Neuronal stem cell (in vitro differentiated cells): Measurements from ENCODE around the gene PPP3R1.

Source experiments
- DNase-seq: peaks from one replicate; pipeline ENCODE4 v3.0.0-alpha.2; 2013; ENCODE audit warnings: low spot score
- H2AFZ ChIP-seq: one replicate; pipeline ENCODE4 v1.6.1; 2013; ENCODE audit warnings: mild to moderate bottlenecking, low read length, inconsistent platforms
- H2AK5ac ChIP-seq: 2 replicates; pipeline ENCODE4 v1.6.1; 2013; ENCODE audit warnings: low read depth, mild to moderate bottlenecking, inconsistent platforms, low read length, moderate library complexity, mixed read lengths
- H2BK120ac ChIP-seq: 2 replicates; pipeline ENCODE4 v1.6.1; 2013; ENCODE audit warnings: low read depth, mild to moderate bottlenecking, inconsistent platforms, low read length, moderate library complexity, mixed read lengths
- H2BK12ac ChIP-seq: one replicate; pipeline ENCODE4 v1.6.1; 2013; ENCODE audit warnings: low read length, inconsistent platforms
- H2BK15ac ChIP-seq: 2 replicates; pipeline ENCODE4 v1.6.1; 2013; ENCODE audit warnings: mild to moderate bottlenecking, low read length, inconsistent platforms, mixed read lengths
- H2BK5ac ChIP-seq: one replicate; pipeline ENCODE4 v1.6.1; 2013; ENCODE audit warnings: inconsistent platforms, mild to moderate bottlenecking, low read length, moderate library complexity
- H3K14ac ChIP-seq: one replicate; pipeline ENCODE4 v1.6.1; 2013; ENCODE audit warnings: low read length, inconsistent platforms
- H3K18ac ChIP-seq: 2 replicates; pipeline ENCODE4 v1.6.1; 2013; ENCODE audit warnings: low read length, inconsistent platforms
- H3K23ac ChIP-seq: 2 replicates; pipeline ENCODE4 v1.6.1; 2013; ENCODE audit warnings: low read depth, mild to moderate bottlenecking, mixed read lengths, low read length, inconsistent platforms; ENCODE audit not compliant: poor library complexity
- H3K27ac ChIP-seq: replicated peaks from 3 replicates; pipeline ENCODE4 v1.5.1; 2013; ENCODE audit warnings: low read length, inconsistent platforms
- H3K27me3 ChIP-seq, 3 experiments: 2 replicates each; pipeline ENCODE4 v1.6.1; 2013; ENCODE audit warnings: low read length in 3 of 3, mild to moderate bottlenecking in 2 of 3, inconsistent platforms in 1 of 3, low read depth in 1 of 3, mixed read lengths in 1 of 3, moderate library complexity in 1 of 3; ENCODE audit not compliant: control insufficient read depth in 3 of 3, insufficient read depth in 3 of 3
- H3K36me3 ChIP-seq, 2 donors: replicated peaks in 1 of 2; 2 replicates each; pipeline ENCODE4 v1.6.1; 2013; ENCODE audit warnings: low read length in 2 of 2; ENCODE audit not compliant: control insufficient read depth in 2 of 2, insufficient read depth in 2 of 2
- H3K4ac ChIP-seq: 2 replicates; pipeline ENCODE4 v1.6.1; 2013; ENCODE audit warnings: inconsistent platforms, mild to moderate bottlenecking, low read length, moderate library complexity
- H3K4me1 ChIP-seq, 2 donors: 1 replicate in 1 of 2; 2 replicates in 1 of 2; pipeline ENCODE4 v1.6.1; 2013; ENCODE audit warnings: low read length in 2 of 2, low read depth in 1 of 2; ENCODE audit not compliant: control insufficient read depth in 2 of 2, insufficient read depth in 1 of 2
- H3K4me2 ChIP-seq: one replicate; pipeline ENCODE4 v1.6.1; 2013; ENCODE audit warnings: mild to moderate bottlenecking, low read length, inconsistent platforms; ENCODE audit not compliant: insufficient read depth, poor library complexity, severe bottlenecking
- H3K4me3 ChIP-seq, 2 donors: 2 replicates each; pipeline ENCODE4 v1.5.1; 2013; ENCODE audit warnings: low read length in 2 of 2, mild to moderate bottlenecking in 2 of 2, inconsistent platforms in 1 of 2, moderate library complexity in 1 of 2
- H3K79me1 ChIP-seq: one replicate; pipeline ENCODE4 v1.6.1; 2013; ENCODE audit warnings: low read depth, mild to moderate bottlenecking, inconsistent platforms, low read length, moderate library complexity
- H3K9ac ChIP-seq: one replicate; pipeline ENCODE4 v1.6.1; 2013; ENCODE audit warnings: mild to moderate bottlenecking, low read depth, low read length, inconsistent platforms; ENCODE audit not compliant: poor library complexity
- H3K9me3 ChIP-seq, 2 donors: replicated peaks in 1 of 2; 2 replicates each; pipeline versions ENCODE3 to v1.6.1; 2013; ENCODE audit warnings: low read length in 2 of 2, mild to moderate bottlenecking in 2 of 2, inconsistent platforms in 1 of 2, low read depth in 1 of 2, mixed read lengths in 1 of 2, moderate library complexity in 1 of 2; ENCODE audit not compliant: control insufficient read depth in 2 of 2, insufficient read depth in 1 of 2
- H4K8ac ChIP-seq: one replicate; pipeline ENCODE4 v1.6.1; 2013; ENCODE audit warnings: low read depth, mild to moderate bottlenecking, inconsistent platforms, low read length, moderate library complexity
- H4K91ac ChIP-seq: one replicate; pipeline ENCODE4 v1.6.1; 2013; ENCODE audit warnings: low read length, low read depth, mild to moderate bottlenecking, inconsistent platforms; ENCODE audit not compliant: poor library complexity
- WGBS, 2 donors: extraction: QIAGEN DNeasy Blood & Tissue Kit; methylation state at CpG; one replicate each; pipeline ENCODE4 v1.1.7; 2013; ENCODE audit warnings: missing lambda C conversion rate in 2 of 2, mixed read lengths in 1 of 2; ENCODE audit not compliant: insufficient read length in 2 of 2, insufficient replicate concordance in 1 of 2; ENCODE audit errors: extremely low coverage in 2 of 2; 5-methylcytosine and 5-hydroxymethylcytosine counted together

Gene PPP3R1

DNA sequence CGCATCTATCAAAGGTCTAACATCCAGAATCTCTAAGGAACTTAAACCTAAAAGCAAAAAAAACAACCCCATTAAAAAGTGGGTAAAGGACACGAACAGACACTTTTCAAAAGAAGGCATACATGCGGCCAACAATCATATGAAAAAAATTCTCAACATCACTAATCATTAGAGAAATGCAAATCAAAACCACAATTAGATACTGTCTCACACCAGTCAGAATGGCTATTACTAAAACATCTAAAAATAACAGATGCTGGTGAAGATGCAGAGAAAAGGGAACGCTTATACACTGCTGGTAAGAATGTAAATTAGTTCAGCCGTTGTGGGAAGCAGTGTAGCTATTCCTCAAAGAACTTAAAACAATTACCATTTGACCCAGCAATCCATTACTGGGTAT is 38.0 kb downstream of the PPP3R1 start:
- H2AK5ac ChIP-seq: no peak overlapping the region
- H3K4ac ChIP-seq: no peak overlapping the region
- no peak overlapping the region for H2BK120ac ChIP-seq
- no peak overlapping the region for H3K4me2 ChIP-seq
- DNase-seq: no peak
- no peak overlapping the region for H4K91ac ChIP-seq
- H3K27me3 ChIP-seq: peaks cover 0 to 2% (median 0%) of the 10 kb centered on the region in 3 experiments
- peaks cover 2% of the 10 kb centered on the region for H3K79me1 ChIP-seq
- no CpG with 5 or more reads among the region's 5 CpGs for WGBS, 2 donors
- no peak overlapping the region for H2BK15ac ChIP-seq
- H3K14ac ChIP-seq: no peak overlapping the region
- H2BK5ac ChIP-seq: no peak overlapping the region
- H3K27ac ChIP-seq: no peak overlapping the region
- H3K9ac ChIP-seq: no peak overlapping the region
- H3K9me3 ChIP-seq: peaks cover 2 to 3% of the 10 kb centered on the region in 2 donors
- H3K4me3 ChIP-seq: no peak overlapping the region
- H2AFZ ChIP-seq: no peak overlapping the region
- H2BK12ac ChIP-seq: no peak overlapping the region
- H3K36me3 ChIP-seq: peaks cover 2 to 53% of the 10 kb centered on the region in 2 donors
- peaks cover 0 to 2% of the 10 kb centered on the region in 2 donors for H3K4me1 ChIP-seq
- H3K23ac ChIP-seq: no peak overlapping the region
- no peak overlapping the region for H3K18ac ChIP-seq
- no peak overlapping the region for H4K8ac ChIP-seq

DNA sequence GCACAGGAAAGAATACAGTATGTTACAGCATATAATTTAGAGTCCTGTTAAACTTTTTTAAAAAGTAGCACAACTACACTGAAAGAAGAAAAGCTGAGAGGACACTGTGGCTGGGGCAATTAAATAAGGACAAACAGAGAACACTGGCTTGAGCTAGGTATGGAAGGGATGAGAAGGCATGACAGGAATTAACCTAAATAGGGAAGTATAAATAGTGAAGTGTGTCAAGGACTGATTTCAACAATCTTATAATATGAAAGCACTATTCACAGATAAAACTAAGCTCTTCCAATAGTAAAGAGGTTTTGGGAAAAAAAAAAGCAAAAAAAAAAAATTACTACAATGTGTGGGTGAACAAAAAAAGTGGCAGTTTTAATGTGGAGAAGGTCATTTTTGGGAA is 45.5 kb downstream of the PPP3R1 start:
- Histone ChIP-seq H2BK5ac (no peak overlapping the region), H3K4me3 (no peak overlapping the region), H2BK120ac (no peak overlapping the region), H3K79me1 (no peaks in the 10 kb centered on the region), H3K36me3 (peaks cover 0 to 33% of the 10 kb centered on the region in 2 donors), H3K27ac (no peak overlapping the region), H3K14ac (no peak overlapping the region), H3K23ac (no peak overlapping the region), H2BK15ac (no peak overlapping the region), H3K4me1 (peaks cover 0 to 2% of the 10 kb centered on the region in 2 donors), H3K9me3 (peaks cover 0 to 2% of the 10 kb centered on the region in 2 donors), H2AFZ (no peak overlapping the region), H3K18ac (no peak overlapping the region), H4K8ac (no peak overlapping the region), H2BK12ac (no peak overlapping the region), H2AK5ac (no peak overlapping the region), H3K27me3 (no peaks in the 10 kb centered on the region), H3K4ac (no peak overlapping the region), H3K9ac (no peak overlapping the region), H4K91ac (no peak overlapping the region), H3K4me2 (no peak overlapping the region)
- DNase-seq: no peak

DNA sequence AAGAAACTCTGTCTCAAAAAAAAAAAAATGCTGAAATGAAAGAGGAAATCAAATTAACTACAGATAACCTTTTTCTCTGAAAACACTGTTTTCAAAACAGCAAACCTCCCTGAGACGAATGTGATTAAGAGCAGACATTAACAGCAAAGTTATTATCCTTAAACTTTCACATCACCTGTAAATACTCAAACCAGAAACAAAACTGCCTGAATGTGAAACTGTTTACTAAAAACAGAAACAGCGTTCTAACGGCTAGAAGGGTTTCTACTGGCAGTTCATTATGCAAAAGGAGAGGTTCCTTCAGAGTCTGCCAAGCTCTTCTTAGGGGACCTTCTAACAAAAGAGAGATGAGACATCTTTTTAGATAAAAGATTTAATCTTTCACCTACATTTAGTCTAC is 48.7 kb downstream of the PPP3R1 start:
- Histone ChIP-seq H2BK15ac (no peak overlapping the region), H2AK5ac (no peak overlapping the region), H3K36me3 (peaks cover 0 to 28% of the 10 kb centered on the region in 2 donors), H3K18ac (no peak overlapping the region), H4K8ac (no peak overlapping the region), H2AFZ (no peak overlapping the region), H3K9me3 (no peaks in the 10 kb centered on the region), H2BK120ac (no peak overlapping the region), H2BK5ac (no peak overlapping the region), H3K4ac (no peak overlapping the region), H3K27ac (no peak overlapping the region), H3K23ac (no peak overlapping the region), H4K91ac (no peak overlapping the region), H3K4me2 (no peak overlapping the region), H3K79me1 (no peaks in the 10 kb centered on the region), H3K14ac (no peak overlapping the region), H3K4me3 (no peak overlapping the region), H3K9ac (no peak overlapping the region), H2BK12ac (no peak overlapping the region), H3K4me1 (no peaks in the 10 kb centered on the region), H3K27me3 (no peaks in the 10 kb centered on the region)
- WGBS, 2 donors: no CpG with 5 or more reads among the region's 3 CpGs
- DNase-seq: no peak

DNA sequence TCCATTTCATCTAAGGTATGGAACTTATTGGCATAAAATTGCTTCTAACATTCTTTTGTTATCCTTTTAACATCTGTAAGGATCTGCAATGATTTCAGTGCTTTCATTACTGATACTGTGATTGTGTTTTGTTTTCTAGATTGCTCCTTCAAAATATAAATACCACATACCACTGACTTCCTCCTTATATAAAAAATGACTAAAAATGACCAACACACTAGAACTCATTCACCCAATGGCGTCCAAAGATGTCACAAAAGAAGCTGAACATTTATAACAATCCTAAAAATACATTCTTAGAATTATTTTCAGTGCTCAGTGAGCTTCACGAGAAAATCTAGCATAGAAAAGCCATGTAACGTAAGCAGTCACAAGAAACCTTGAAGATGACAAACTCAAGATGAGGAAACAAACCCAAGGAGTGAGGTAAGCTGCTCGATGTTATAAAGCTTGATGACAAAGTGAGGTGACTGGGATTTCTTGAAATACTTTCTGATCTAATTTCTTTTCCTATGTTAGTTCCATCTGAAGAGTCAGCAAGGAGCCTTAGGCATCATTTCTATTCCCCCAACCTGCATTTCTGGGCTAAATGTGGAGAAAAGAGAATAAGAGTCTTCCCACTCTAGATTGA is 52.1 kb downstream of the PPP3R1 start:
- Histone ChIP-seq H3K27me3 (no peaks in the 10 kb centered on the region), H4K91ac (no peak overlapping the region), H2AFZ (no peak overlapping the region), H3K9me3 (no peaks in the 10 kb centered on the region), H2BK120ac (no peak overlapping the region), H2BK5ac (no peak overlapping the region), H3K4me3 (no peak overlapping the region), H3K9ac (no peak overlapping the region), H3K23ac (no peak overlapping the region), H3K4me1 (no peaks in the 10 kb centered on the region), H4K8ac (no peak overlapping the region), H3K27ac (no peak overlapping the region), H3K79me1 (no peaks in the 10 kb centered on the region), H2BK15ac (no peak overlapping the region), H3K36me3 (peaks cover 0 to 28% of the 10 kb centered on the region in 2 donors), H3K4ac (no peak overlapping the region), H2BK12ac (no peak overlapping the region), H3K4me2 (no peak overlapping the region), H3K18ac (no peak overlapping the region), H2AK5ac (no peak overlapping the region), H3K14ac (no peak overlapping the region)
- WGBS, 2 donors: no CpG with 5 or more reads among the region's 4 CpGs
- DNase-seq: no peak
